NCI-H2196 (cell line): ENCODE results near the gene OGDH.

ENCODE experiments used
- DNase-seq: peaks from one replicate; lab custom pipeline; 2025; ENCODE audit not compliant: unreplicated experiment; lab: John Stamatoyannopoulos, UW

Gene OGDH

DNA sequence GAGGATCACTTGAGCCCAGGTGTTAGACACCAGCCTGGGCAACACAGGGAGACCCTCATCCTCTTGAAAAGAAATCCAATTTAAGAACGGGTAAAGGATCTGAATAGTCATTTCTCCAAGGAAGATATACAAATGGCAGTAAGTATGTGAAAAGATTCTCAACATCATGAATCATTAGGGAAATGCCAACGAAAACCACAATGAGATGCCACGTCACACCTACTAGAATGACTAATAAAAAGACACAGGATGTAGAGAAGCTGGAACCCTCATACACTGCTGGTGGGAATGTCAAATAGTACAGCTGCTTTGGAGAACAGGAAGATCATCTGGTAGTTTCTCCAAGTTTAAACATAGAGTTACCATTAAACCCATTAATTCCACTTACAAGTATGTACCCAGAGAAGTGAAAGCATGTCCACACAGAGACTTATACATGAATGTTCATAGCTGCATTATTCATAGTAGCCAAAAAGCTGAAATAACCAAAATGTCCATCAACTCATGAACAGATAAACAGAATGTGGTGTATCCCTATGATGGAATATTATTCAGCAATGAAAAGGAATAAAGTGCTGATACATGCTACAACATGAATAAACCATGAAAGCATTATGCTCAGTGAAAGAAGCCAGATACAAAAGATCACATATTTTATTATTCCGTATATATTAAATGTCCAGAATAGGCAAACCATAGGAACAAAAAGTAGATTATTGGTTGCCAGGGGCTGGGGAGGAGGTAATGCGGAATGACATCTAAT is 129.2 kb downstream of the OGDH start:
- DNase-seq, result no peak

DNA sequence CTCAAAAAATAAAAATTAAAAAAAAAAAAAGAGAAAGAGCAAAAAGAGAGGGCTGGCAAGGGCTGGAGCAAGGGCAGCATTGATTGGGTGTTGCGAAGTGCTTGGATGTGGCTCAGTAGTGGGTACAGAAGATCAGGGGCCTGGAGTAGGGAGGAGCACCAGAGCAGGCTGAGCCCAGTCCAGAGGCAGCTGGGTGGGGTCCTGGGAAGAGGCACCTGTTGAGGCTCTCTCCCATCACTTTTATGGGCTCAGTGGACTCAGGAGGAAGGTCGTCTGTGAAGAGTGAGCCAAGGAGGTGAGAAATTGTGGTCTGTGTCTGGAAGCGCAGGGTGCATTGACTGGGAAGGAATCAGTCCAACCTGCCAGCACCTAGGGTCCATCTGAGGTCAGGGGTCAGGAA is 130.5 kb downstream of the OGDH start:
- DNase-seq, result no peak

DNA sequence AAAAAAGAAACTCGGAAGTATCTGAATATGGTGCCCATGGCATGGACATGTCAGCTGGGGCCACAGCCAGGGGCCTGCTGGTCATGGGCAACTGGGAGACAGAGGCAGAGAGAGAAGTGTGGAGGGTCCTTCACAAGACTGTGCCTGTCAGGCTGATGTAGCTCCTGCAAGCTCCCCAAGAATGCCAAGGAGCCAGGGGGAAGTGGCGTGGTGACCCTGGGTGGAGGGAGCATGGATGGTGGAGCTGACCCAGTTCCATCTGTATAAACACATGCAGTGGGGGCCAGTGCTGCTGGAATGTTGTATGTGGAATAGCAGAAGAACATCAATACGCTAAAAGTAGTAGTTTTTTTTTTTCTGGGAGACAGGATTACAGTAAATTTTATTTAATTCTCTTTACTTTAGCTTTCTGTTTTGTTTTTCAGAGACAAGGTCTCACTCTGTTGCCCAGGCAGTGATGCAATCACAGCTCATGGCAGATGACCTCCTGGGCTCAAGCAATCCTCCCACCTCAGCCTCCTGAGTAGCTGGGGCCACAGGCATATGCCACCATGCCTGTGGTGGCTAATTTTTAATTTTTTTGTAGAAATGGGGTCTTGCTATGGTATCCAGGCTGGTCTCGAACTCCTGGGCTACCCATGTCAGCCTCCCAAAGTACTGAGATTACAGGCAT is 131.8 kb downstream of the OGDH start:
- DNase-seq, result no peak

DNA sequence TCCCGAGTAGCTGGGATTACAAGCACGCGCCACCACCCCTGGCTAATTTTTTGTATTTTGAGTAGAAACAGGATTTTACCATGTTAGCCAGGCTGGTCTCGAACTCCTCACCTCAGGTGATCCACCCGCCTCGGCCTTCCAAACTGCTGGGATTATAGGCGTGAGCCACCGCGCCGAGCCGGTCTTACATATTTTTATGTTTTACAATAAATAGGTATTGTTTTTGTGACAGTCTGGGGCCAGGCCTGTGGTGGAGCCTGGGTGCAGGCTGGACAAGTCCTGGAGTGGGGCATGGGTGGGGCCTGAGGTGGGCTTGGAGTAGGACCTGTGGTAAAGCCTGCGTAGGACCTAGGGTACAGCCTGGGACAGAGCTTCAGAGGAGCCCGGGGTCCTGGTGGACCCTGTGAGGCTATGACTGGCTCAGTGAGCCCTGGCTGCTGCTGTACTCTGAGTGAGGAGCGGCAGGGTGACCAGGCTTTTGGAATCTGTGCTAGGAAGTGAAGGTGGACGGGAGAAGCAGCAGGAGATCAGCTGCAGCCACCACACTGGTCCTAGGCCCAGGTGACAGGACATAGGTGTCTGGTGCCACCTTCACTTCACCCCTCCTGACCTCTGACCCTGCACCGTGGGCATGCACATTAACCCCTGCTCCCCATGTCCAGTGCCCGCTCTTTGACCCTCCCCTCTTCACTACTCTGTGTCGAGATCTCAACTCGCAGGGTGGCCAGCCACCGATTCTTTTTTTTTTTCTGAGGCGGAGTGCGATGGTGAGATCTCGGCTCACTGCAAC is 132.6 kb downstream of the OGDH start:
- no peak for DNase-seq

DNA sequence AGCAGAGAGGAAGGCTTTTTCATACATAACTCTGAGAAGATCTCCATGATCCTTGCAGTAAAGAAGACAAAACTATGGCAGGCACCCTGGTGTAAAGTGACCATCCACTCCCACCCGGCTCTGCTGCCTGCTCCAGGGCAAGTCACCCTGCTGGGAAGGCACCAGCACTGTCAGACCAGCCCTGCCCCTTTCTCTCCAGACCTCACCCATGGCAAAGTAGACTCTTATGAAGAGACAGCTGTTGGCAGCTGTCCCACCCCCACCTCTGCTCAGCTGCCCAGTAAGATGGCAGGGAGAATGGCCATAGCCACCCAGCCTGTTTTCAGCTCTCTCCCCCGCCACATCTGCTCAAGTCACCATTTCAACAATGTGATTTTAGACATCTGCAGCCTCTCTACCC is 133.6 kb downstream of the OGDH start:
- no peak for DNase-seq

DNA sequence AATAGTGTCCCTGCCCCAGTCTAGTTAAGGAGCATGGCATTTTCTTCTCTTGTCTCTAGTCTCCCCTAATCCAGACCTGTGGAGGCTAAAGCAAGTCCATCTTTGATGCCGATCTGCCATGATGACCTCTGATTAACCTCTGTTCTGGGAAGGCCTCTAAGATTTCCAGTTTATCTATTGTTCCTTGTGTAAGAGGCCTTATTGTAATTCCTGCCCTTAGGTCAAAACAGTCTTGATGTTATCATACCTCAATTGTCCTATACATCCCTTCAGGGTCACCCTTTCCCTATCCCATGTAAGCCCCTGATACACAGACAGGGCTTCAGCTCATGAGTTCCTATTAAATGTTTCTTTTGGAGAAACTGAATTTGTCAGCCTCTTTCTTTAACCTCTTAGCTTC is 137.3 kb downstream of the OGDH start:
- no peak for DNase-seq

DNA sequence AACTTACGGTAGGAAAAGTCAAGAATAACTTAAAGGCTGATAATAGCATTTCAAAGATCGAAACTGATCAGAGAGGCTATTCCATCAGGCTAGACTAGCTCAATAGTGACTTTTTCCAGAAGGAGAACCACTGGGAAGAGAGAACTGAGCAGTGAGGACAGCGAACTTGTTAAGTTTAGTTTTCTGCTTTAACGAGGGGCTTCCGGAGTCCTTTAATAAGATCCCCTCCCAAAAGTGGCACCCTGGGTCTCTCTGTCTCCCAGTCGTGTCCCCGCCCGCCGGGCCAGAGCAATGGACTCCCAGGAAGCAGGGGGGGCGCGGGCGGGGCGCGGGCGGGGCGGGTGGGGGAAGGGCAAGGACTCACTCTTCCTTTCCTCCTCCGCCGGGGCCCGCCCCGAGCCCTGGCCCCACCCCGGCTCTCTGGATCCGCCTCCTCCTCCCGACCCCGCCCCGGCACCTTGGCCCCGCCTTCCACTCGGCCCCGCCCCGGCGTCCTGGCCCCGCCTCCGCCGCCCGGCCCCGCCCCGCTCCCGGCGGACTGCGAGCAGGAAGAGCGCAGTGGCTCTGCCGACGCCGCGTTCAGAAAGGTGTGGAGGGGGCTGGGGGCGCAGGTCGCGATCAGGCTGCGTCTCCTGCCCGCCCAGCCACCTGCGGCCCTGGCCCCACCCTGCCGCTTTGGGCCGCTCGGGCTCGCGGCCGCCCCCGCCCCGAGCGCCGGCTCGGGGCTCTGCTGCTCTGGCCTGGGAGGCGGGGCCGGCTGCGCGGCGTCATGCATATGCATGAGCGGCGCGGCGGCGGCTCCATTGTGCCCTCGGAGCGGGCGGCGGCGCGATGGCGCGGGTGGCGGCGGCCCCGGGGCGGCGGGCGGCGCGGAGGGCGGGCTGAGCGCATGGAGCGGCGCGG is 141.9 kb downstream of the OGDH start, which contains the start of gene ZMIZ2:
TSS of gene ZMIZ2 (plus strand) at position 803 of the 903 bp plus-strand sequence. CDS start 7,403 bp downstream, outside the sequence.
- DNase-seq, result peak; percentile 91

DNA sequence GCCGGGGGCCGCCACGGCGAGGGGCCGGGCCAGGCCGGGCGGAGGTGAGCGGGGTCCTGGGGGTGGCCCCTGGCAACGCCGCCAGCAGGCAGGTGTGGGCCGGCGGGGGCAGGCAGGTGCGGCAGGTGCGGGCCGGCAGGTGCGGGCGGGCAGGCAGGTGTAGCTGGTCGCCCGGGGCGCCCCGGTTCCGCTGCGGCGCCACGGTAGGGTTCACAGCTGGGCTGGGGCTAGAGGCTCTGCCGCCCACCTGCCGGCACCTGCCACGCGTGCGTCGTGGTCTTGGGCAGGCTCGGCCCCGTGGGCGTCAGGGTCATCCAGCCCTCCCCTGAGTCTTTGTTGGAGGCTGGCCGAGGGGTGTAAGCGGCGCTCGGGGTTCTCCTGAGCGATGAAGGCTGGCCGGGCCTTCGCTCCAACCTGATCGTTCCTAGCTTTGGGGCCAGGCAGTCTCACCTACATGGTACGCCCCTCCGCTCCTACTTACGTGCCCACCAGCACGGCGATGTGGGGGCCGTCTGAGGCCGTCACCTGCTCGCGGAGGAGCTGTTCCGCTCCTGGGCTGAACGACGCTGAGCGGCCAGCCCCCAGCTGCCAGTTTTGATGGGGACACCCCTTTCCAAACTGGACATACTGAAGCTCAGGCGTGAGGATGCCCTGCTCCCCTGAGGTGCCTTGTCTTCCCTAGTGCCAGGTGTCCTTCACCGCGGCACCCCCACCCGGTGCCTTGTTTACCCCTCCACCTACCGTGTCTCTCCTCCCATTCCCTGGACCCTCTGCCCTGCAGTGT is 142.7 kb downstream of the OGDH start:
- peak; percentile 71 for DNase-seq

DNA sequence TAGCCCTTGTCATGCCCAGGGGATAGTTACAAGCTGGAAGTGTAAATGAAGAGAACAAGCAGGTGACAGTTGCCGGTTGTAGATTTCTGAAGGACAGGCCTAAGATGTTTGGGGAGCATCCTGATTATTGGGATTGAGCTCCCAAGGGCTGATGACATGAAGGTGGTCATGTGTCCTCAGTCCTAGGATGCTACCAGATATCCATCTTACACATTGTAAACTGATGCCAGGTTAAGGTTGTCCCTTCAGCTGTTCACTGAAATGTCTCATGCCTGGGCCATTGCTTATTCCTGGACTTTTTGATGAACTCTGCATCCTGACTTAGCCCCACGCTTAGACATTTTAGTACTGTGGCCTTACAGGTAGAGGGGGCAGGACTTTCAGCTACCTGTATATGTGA is 143.6 kb downstream of the OGDH start:
- DNase-seq, result no peak

DNA sequence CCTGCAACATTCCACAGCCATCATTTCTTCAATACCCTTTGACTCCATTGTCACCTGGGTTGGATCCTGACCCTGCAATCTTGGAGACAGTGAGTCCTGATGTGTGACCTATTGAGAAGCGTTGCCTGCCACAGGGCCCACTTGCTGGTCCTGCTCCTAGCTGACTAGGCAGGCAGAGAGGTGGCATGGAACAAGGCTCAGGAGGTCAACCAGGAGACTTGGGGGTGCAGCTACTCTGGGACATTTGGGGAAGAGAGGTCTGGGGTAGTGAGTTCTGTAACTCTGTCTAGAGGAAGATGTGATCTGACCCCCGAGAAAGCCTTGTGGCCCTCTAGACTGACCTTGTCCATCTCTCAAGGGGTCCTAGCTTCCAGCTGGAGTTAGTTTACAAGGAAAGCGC is 144.0 kb downstream of the OGDH start:
- no peak for DNase-seq

DNA sequence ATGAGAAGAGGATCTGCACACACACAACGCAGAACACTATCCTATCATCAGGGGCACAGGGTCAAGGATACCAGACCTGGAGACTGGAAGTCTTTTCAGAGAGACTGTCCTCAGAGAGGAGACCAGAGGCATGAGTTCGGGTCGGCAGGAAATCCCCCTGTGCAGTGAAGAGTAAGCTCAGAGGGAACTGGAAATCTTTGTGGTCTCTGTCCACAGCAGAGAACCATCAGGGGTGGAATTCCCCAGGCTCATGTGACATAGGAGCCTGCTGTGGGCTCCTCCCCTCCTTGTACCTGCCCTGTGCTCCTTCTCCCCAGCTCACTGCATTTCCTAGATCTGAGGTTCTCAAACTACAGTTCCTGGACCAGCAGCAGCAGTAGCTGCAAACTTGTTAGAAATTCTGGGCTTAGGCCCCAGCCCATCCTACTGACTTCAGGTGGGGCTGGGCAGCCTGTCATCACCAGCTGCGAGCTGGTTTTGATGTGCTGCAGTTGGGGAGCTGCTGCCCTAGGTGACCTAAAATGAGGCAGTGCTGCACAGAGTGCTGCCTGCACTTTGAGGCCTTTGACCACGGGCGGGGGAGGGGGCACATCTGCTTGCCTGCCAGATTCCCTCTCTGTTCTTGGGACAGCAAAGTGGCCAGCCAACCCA is 144.6 kb downstream of the OGDH start:
- peak; percentile 21 for DNase-seq

DNA sequence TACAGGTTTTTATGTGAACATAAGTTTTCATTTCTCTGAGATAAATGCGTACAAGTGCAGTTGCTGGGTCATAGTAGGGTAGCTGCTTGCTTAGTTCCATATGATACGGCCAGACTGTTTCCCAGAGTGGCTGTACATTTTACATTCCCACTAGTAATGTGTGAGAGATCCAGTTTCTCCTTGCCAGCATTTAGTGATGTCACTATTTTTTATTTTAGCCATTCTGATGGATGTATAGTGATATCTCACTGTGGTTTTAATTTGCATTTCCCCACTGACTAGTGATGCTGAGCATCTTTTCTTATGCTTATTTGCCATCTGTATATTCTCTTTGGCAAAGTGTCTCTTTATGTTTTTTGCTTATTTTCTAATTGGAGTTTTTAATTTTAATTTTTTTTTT is 146.4 kb downstream of the OGDH start:
- DNase-seq, result no peak

DNA sequence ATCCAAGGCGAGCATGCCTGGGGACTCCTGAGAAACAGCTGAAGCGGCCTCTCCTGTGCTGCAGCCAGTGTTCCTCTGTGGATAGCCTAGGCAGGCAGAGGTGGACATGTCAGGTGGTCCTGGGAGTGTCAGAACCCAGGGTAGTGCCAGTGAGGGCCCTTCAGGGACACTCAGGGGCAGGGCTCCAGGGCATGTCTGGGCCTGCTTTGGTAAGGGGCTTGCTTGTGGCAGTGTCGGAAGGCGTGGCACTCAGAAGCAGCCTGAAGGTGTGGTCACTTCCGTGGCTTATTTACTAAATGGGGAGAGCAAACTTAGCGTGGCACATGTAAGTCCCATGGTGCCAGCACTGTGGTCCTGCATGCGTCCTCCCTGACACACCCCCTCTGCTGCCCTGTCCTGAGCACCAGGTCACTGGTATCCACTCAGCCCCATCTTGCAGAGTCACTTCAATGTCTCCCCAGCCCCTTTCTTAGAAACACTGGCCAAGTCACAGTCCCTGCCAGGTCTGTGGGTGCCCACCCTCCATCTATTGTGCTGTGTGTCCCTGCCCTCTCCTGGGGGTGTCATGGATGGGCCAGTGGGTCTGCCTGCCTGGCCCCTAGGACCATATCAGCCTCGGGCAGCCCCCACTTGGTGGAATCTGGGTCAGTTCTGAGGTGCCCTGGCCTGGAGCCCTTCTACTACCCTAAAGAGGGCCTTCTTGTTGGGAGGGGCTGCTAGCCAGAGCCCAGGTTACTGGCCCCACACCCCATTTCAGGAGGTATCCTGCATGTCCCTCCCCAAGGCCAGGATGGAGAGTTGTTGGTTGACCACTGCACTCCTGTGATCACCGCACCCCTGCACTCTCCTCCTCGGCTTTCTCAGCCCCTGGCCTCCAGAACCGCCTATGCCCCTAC is 148.6 kb downstream of the OGDH start:
- no peak for DNase-seq

DNA sequence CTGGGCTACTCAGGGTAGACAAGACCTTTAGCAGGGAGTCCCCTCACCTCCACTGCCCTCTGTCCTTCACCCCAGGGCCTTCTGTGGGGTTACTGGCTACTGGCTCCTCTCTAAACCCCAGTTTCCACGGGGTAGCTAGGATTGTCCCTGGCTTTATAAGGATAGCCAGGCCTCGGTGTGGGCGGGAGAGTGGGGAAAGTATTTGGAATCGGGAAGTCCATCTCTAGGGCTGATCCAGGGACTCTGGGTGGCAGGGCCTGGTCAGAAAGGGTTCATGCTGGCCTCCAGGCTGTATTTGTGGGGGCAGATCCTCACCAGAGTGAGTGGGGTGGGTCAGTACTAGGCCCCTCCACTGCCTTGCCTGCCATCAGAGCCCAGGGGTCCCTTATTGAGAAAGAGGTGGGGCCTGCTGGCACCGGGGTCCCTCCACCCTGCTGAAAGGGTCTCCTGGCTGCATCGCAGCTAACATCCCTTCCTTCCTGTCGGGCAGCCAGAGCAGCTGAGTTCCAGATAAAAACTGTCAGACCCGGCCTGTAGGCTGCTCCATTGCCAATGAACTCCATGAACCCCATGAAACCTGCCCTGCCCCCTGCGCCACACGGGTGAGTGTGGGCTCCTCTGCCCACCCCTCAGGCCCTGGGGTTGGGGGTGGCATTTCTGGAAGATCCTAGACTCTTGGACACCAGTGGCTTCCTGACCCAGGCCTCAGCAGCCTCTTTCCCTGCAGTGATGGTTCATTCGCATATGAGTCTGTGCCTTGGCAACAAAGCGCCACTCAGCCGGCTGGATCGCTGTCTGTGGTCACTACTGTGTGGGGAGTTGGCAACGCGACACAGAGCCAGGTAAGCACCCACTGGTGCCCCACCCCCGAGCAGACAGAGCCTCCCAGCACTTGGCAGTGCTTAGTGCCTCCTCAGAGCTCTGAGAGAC is 149.5 kb downstream of the OGDH start:
- DNase-seq, result peak; percentile 21

DNA sequence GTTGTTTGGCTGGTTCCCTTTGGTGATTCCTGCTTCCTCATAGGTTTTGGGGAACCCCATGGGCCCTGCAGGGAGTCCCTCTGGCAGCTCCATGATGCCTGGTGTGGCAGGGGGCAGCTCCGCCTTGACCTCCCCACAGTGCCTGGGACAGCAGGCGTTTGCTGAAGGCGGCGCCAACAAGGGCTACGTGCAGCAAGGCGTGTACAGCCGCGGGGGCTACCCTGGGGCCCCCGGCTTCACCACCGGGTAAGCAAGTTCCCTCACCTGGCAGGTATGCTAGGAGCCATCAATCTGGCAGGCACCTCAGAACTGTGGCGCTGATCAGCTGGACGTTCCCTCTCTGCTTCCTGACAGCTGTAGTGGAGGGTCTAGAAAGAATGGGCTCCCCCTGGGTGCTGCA is 150.5 kb downstream of the OGDH start:
- DNase-seq, result no peak

DNA sequence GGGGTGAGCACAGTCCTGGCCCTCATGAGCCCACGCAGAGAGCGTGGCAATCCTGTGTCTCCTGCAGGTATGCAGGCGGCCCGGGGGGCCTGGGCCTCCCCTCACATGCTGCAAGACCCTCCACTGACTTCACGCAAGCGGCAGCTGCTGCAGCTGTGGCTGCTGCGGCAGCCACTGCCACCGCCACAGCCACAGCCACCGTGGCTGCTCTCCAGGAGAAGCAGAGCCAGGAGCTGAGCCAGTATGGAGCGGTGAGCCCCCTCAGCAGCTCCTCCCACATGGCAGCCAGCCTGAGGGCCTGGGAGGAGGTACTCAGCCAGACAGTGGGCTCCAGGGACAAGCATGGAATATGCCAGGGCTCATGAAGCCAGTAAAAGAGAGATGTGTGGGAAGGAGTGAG is 150.9 kb downstream of the OGDH start:
- DNase-seq, result peak; percentile 15

DNA sequence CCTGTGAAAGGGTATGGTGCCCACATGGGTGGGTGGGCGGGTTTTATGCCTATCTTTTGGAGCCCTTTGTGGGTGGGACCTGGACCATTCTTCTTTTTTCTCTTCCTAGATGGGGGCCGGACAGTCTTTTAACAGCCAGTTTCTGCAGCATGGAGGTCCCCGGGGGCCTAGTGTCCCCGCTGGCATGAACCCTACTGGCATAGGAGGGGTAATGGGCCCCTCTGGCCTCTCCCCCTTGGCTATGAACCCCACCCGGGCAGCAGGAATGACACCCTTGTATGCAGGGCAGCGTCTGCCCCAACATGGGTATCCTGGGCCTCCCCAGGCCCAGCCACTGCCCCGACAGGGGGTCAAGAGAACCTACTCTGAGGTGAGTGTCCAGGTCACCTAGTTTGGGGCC is 151.3 kb downstream of the OGDH start:
- no peak for DNase-seq
